DMS53 (cell line): ENCODE results near the gene ST6GALNAC5.

Source experiments
- DNase-seq: peaks from one replicate; lab custom pipeline; 2025; lab: John Stamatoyannopoulos, UW

Gene ST6GALNAC5

GRCh38 chr1:77048615-77049005, 181.3 kb downstream of the ST6GALNAC5 start:
- DNase-seq, result no peak

DNA sequence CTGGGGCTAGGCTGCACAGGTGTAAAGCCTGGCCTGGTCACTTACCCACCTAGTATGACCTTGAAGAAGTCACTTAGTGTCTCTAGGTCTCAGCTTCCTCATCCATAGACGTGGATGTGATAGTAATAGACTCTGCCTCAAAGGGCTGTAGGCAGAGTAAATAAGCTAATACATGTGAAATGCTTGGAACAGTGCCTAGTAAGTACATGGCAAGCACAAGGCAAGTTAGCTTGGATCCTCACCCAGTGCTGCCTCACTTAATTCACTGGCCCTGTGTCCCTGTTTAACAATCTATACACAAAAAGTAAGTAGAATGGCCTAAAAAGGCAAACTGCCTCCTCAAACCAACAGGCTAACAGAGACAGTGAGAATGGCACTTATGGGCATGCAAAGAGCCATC, 184.1 kb downstream of the ST6GALNAC5 start:
- no peak for DNase-seq

GRCh38 chr1:77056525-77056924, 189.2 kb downstream of the ST6GALNAC5 start:
- no peak for DNase-seq

DNA sequence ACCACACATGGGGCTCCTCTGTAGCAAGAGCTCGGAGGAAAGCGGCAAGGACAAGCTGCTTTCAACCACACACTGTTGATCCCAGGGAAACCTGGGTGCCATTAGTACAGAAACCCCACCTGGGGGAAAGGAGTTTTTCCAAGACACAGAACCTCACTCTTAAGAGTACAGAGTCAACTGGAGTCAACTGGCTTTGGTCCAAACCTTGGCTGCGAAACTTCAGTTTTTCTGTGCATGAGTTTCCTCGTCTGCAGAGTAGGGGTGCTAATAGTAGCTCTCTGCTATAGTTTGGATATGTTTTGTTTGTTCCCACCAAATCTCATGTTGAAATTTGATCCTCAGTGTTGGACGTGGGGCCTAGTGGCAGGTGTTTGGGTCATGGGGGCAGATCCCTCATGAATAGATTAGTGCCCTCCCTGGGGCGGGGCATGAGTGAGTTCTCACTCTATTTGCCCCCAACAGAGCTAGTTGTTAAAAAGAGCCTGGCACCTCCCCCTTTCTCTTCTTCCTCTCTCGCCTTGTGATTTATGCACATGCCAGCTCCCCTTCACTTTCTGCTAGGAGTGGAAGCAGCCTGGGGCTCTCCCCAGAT, 190.8 kb downstream of the ST6GALNAC5 start:
- no peak for DNase-seq

- DNase-seq, result peak; percentile 11
Observed at GRCh38 chr1:77060000-77060399, 192.7 kb downstream of the ST6GALNAC5 start.

DNA sequence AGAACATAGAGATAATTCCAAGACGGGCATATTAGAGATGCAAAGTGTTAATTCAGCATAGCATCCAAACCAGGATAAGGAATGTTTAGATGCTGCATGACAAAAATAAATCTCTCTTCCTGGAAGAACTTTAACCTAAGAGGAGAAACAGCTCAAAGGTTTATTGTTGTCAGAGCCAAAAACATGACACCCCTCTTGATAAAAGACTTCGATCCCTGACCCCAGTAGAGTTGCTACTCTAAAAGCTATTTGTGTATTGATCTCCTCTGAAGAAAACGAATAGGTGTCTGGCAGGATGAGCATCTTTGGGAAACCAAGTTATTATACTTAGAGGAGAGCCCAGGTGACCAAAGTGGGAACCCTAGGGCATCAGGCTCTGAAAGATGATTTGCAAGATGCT, 193.9 kb downstream of the ST6GALNAC5 start:
- no peak for DNase-seq

DNA sequence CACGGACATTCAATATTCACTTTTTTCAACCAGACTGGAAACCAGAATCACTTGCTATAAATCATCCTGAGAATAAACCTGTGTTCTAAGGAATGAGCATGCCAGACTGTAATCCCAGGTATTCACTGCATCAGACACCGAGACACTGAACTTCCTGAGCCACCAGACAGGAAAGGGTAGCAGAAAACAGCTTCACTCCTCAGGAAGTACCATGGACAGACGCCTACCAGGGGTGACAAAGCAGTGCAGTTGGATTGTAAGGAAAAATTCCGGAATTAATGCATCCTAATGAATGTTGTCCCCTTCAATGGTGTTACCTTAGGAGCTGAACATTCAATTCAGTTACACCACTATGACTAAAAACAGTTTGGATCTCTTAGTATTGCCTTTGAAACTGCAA, 195.8 kb downstream of the ST6GALNAC5 start:
- DNase-seq, result no peak

- DNase-seq, result no peak
Observed at GRCh38 chr1:77064246-77064645, 197.0 kb downstream of the ST6GALNAC5 start.

DNA sequence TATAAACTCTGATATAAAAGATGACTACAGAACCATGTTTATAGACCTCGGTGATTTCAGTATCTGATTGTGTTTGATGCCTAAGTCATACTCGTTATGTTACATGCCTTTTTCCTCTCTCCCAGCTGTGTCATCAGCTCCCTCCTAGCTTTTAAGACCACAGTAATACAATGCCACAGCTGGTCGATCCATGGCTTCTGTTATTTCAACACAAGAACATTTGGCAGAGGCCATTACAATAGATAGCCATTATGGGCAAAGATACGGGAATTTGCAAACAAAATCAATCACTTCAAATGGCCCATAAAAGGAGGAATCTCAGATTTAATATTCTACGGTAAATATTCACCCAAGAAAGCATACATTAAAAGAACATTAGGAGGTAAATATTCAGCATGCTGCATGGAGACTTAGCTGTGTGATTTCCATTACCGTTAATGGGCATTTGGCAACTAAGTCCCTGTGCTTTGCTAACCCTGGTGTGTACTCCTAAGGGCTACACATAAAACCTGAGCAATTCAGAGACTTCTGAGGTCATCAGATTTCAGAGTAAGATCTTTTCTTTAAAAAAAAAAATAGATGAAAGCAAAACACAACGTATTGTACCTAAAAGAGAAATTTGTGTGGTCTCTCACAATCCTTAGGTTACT, 198.5 kb downstream of the ST6GALNAC5 start:
- no peak for DNase-seq

GRCh38 chr1:77068013-77068412, 200.7 kb downstream of the ST6GALNAC5 start:
- DNase-seq, result peak; percentile 90

GRCh38 chr1:77076759-77077158, 209.5 kb downstream of the ST6GALNAC5 start:
- no peak for DNase-seq

DNA sequence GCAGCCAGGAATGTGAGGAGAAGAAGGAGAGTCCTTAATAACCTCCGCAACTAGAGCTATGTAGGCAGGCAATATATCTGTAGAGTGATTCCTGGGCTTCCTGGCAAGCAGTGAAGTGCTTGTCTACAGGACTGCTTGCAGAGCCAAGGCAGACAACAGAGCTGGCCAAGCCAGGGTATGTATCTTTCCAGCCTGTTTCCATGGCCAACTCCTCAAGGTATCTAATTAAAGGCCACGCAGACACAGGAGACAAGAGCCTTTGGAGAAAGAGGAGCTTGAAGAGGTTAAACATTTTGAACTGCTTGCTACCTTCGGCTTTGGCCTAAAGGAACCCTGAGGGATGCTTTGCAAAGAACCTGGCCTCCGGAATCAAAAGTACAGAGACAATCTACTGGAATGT, 214.6 kb downstream of the ST6GALNAC5 start:
- no peak for DNase-seq

- DNase-seq, result no peak
Observed at GRCh38 chr1:77084457-77084856, 217.2 kb downstream of the ST6GALNAC5 start.

GRCh38 chr1:77085109-77085508, 217.8 kb downstream of the ST6GALNAC5 start:
- no peak for DNase-seq

- DNase-seq, result no peak
Observed at GRCh38 chr1:77089756-77090155, 222.5 kb downstream of the ST6GALNAC5 start.

DNA sequence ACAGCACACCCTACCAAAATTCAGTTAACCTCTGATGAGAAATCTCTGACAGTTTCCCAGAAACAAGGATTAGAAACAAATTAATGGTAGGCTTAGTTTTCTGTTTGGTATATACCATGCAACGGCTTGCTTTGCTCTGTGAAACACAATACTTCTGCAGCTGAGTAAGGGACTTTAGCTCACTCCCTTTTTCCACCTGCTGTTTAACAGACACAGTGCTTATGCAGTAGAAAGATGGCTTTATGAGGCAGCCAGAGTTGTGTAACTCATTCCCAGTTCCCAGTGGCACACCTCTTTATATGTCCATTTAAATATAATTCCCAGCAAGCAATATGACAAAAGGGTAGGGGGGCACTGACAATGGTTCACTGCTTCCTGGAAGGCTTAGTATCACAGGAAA, 228.0 kb downstream of the ST6GALNAC5 start:
- no peak for DNase-seq

DNA sequence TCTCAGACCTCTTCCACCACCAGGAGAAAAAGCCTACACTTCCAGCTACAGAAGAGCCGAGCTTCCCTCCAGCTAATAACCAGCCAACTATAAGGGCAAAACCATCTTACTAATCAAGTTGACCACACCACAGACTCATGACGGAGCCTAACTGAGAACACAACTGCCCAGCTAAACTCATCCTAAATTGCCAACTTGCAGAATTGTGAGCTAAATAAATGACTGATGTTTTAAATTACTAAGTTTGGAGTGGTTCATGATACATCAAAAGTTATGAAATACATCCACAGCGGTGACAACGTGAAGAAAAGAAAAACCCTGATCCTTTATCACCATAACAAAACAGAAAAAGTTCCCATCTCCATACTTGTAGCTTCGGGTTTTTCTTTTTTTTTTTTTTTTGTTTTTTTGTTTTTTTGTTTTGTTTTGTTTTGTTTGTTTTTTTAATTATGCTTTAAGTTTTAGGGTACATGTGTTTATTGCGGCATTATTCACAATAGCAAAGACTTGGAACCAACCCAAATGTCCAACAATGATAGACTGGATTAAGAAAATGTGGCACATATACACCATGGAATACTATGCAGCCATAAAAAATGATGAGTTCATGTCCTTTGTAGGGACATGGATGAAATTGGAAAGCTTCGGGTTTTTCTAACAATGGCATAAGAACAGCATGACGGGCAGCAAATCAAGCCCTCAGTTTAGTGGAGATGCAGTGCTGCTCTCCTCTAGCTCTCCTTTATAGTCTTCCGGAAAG, 229.4 kb downstream of the ST6GALNAC5 start:
- no peak for DNase-seq

- DNase-seq, result no peak
Observed at GRCh38 chr1:77100875-77101274, 233.6 kb downstream of the ST6GALNAC5 start.

GRCh38 chr1:77103486-77103885, 236.2 kb downstream of the ST6GALNAC5 start:
- DNase-seq, result no peak

GRCh38 chr1:77104672-77105071, 237.4 kb downstream of the ST6GALNAC5 start:
- DNase-seq, result no peak
